WTC11 (cell line): ENCODE measurements around the gene TEX13D.

Experiments
- CREB1 ChIP-seq: sonication (generic); formaldehyde crosslinking; IDR thresholded peaks from 2 replicates; pipeline ENCODE4 v1.8.0; 2023; ENCODE audit warnings: mild to moderate bottlenecking, missing genetic modification reagents
- ETV6 ChIP-seq: sonication (generic); formaldehyde crosslinking; IDR thresholded peaks from 2 replicates; pipeline ENCODE4 v1.8.1; 2022; ENCODE audit warnings: mild to moderate bottlenecking, missing genetic modification reagents
- NR1H2 ChIP-seq: sonication (generic); formaldehyde crosslinking; IDR thresholded peaks from 2 replicates; pipeline ENCODE4 v1.9.0; 2021; ENCODE audit warnings: mild to moderate bottlenecking, moderate library complexity, missing genetic modification reagents
- NR2C2 ChIP-seq: sonication (generic); formaldehyde crosslinking; IDR thresholded peaks from 2 replicates; pipeline ENCODE4 v1.8.0; 2022; ENCODE audit warnings: mild to moderate bottlenecking, missing genetic modification reagents
- SP1 ChIP-seq: sonication (generic); formaldehyde crosslinking; conservative IDR thresholded peaks from 2 replicates; pipeline ENCODE4 v1.8.1; 2022; ENCODE audit warnings: missing genetic modification reagents
- ZNF138 ChIP-seq: sonication (generic); formaldehyde crosslinking; conservative IDR thresholded peaks from 2 replicates; pipeline ENCODE4 v1.8.1; 2022; ENCODE audit warnings: mild to moderate bottlenecking, moderate library complexity, missing genetic modification reagents
- TF ChIP-seq, protein P1 (sequence below): sonication (generic); formaldehyde crosslinking; conservative IDR thresholded peaks from 2 replicates; pipeline ENCODE4 v1.8.1; 2022; ENCODE audit warnings: mild to moderate bottlenecking, missing genetic modification reagents
- TF ChIP-seq, protein P2 (sequence below): fragments of 200-600 bp; IDR thresholded peaks from 2 replicates; pipeline ENCODE4 v1.8.0; 2022; ENCODE audit warnings: antibody characterized with exemption
- TF ChIP-seq, protein P3 (sequence below): sonication (generic); formaldehyde crosslinking; IDR thresholded peaks from 2 replicates; pipeline ENCODE4 v1.8.1; 2022; ENCODE audit warnings: low read depth, missing genetic modification reagents, borderline replicate concordance
- TF ChIP-seq, protein P4 (sequence below): fragments of 250-450 bp; sonication (Bioruptor Pico); conservative IDR thresholded peaks from 2 replicates; pipeline ENCODE4 v1.9.0; 2021; ENCODE audit warnings: mild to moderate bottlenecking

DNA sequence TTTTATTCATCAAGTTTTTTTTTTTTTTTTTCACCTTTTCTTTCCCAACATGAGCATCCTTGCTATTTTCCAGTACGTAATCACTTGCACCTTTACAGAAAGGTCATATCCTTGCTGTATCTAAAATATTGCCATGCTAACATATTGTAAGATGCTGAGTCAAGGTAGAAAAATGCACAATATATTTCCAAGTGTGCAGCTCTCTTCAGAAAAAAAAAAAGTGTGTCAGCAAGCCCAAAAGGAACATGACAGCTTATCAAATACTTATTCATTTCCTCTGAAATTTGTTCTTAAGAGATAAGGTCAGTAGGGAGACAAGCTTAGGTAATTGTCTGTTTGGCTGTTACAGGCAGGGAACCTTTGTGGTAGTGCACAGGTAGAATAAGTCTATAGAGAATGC, 40.9 kb downstream of the TEX13D start:
- TF ChIP-seq, protein P1, sequence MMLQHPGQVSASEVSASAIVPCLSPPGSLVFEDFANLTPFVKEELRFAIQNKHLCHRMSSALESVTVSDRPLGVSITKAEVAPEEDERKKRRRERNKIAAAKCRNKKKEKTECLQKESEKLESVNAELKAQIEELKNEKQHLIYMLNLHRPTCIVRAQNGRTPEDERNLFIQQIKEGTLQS (CRISPR knock-in tag): no peak
- TF ChIP-seq, protein P2, sequence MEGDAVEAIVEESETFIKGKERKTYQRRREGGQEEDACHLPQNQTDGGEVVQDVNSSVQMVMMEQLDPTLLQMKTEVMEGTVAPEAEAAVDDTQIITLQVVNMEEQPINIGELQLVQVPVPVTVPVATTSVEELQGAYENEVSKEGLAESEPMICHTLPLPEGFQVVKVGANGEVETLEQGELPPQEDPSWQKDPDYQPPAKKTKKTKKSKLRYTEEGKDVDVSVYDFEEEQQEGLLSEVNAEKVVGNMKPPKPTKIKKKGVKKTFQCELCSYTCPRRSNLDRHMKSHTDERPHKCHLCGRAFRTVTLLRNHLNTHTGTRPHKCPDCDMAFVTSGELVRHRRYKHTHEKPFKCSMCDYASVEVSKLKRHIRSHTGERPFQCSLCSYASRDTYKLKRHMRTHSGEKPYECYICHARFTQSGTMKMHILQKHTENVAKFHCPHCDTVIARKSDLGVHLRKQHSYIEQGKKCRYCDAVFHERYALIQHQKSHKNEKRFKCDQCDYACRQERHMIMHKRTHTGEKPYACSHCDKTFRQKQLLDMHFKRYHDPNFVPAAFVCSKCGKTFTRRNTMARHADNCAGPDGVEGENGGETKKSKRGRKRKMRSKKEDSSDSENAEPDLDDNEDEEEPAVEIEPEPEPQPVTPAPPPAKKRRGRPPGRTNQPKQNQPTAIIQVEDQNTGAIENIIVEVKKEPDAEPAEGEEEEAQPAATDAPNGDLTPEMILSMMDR: no peak
- TF ChIP-seq ZNF138 (CRISPR knock-in tag) (no peak), NR2C2 (CRISPR knock-in tag) (no peak), NR1H2 (CRISPR knock-in tag) (no peak), ETV6 (CRISPR knock-in tag) (no peak), SP1 (CRISPR knock-in tag) (no peak), CREB1 (CRISPR knock-in tag) (no peak)
- TF ChIP-seq, protein P3, sequence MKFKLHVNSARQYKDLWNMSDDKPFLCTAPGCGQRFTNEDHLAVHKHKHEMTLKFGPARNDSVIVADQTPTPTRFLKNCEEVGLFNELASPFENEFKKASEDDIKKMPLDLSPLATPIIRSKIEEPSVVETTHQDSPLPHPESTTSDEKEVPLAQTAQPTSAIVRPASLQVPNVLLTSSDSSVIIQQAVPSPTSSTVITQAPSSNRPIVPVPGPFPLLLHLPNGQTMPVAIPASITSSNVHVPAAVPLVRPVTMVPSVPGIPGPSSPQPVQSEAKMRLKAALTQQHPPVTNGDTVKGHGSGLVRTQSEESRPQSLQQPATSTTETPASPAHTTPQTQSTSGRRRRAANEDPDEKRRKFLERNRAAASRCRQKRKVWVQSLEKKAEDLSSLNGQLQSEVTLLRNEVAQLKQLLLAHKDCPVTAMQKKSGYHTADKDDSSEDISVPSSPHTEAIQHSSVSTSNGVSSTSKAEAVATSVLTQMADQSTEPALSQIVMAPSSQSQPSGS (CRISPR knock-in tag): no peak
- TF ChIP-seq, protein P4, sequence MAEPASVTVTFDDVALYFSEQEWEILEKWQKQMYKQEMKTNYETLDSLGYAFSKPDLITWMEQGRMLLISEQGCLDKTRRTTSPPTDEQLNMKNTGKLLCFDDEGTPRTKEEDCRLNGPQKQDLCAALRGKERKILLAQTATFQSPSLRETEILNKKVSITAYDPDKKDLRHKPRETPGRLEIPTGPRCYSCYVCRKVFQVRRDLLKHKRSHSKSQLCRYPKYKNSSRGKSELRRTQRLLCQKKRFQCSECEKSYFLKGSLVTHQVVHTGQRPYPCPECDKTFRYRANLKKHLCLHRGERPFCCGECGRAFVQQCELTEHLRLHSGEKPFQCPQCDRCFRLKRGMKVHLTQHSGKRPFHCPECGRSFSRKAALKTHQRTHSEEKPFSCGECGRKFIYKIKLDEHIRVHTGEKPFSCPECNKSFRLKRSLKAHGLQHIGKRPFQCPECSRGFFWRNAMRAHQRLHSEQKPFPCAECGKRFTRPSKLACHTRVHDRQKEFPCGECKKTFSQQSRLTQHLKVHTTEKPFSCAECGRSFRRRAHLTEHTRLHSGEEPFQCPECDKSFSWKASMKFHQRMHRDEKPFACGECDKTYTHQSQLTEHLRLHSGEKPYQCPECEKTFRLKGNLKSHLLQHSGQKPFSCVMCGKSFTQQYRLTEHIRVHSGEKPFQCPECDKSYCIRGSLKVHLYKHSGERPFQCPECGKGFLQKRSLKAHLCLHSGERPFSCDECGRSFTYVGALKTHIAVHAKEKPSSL: no peak
